Forelimb muscle (tissue), 1 donor: ENCODE data around the gene KIF5C. TPM values are rescaled to one million over a fixed set of nuclear protein-coding genes. Genes with fewer than 3 reads are reported as not detected.

Experiments used
- DNase-seq: peaks from one replicate; pipeline ENCODE4 v3.0.0-alpha.2; 2013; ENCODE audit warnings: low read depth
- polyA plus RNA-seq: library from polyadenylated mRNA; unstranded; fragments of 120-200 nt; gene quantifications from one replicate; pipeline ENCODE4 v1.2.1, GENCODE V29; 2013; ENCODE audit not compliant: insufficient read length

KIF5C gene
- polyA plus RNA-seq, 1 donor: 1.6 TPM

GRCh38 chr2:149015926-149016563 lies 141.0 kb downstream of the KIF5C start:
- no peak for DNase-seq

GRCh38 chr2:149017116-149017985 lies 142.3 kb downstream of the KIF5C start:
- DNase-seq: peak; percentile 71

GRCh38 chr2:149018981-149019380 lies 144.0 kb downstream of the KIF5C start:
- no peak for DNase-seq

- DNase-seq: no peak
Measured at GRCh38 chr2:149019768-149020167, 144.7 kb downstream of the KIF5C start.

- DNase-seq: no peak
Measured at GRCh38 chr2:149020432-149020851, 145.4 kb downstream of the KIF5C start.

GRCh38 chr2:149021271-149021719 lies 146.3 kb downstream of the KIF5C start:
- no peak for DNase-seq

- no peak for DNase-seq
Measured at GRCh38 chr2:149021761-149022160, 146.7 kb downstream of the KIF5C start.

- no peak for DNase-seq
Measured at GRCh38 chr2:149023091-149023490, 148.1 kb downstream of the KIF5C start.

GRCh38 chr2:149027590-149028250 lies 152.7 kb downstream of the KIF5C start:
- DNase-seq: no peak

GRCh38 chr2:149028377-149028776 lies 153.3 kb downstream of the KIF5C start:
- no peak for DNase-seq

GRCh38 chr2:149028891-149029290 lies 153.9 kb downstream of the KIF5C start:
- no peak for DNase-seq

- DNase-seq: no peak
Measured at GRCh38 chr2:149029307-149029965, 154.4 kb downstream of the KIF5C start.

GRCh38 chr2:149031396-149031795 lies 156.4 kb downstream of the KIF5C start:
- DNase-seq: no peak

GRCh38 chr2:149033716-149034115 lies 158.7 kb downstream of the KIF5C start:
- DNase-seq: no peak

GRCh38 chr2:149034406-149034805 lies 159.4 kb downstream of the KIF5C start:
- no peak for DNase-seq

GRCh38 chr2:149036507-149037293 lies 161.7 kb downstream of the KIF5C start:
- no peak for DNase-seq

- DNase-seq: no peak
Measured at GRCh38 chr2:149037851-149038250, 162.8 kb downstream of the KIF5C start.

GRCh38 chr2:149038442-149039212 lies 163.6 kb downstream of the KIF5C start, which contains the start of gene LYPD6B:
Gene LYPD6B (plus strand): TSS chr2:149038699. CDS start chr2:149130949, 92,250 bp downstream.
- no peak for DNase-seq

- no peak for DNase-seq
Measured at GRCh38 chr2:149039213-149039724, 164.2 kb downstream of the KIF5C start.

- no peak for DNase-seq
Measured at GRCh38 chr2:149040451-149040850, 165.4 kb downstream of the KIF5C start.
